ENCODE measurements around the gene ZFYVE1. TPM values are rescaled to one million over a fixed set of nuclear protein-coding genes. Genes with fewer than 3 reads are reported as not detected.

ZFYVE1 gene
- total RNA-seq, 2 donors from 2014 or later, result 6.5 to 16.8 TPM

DNA sequence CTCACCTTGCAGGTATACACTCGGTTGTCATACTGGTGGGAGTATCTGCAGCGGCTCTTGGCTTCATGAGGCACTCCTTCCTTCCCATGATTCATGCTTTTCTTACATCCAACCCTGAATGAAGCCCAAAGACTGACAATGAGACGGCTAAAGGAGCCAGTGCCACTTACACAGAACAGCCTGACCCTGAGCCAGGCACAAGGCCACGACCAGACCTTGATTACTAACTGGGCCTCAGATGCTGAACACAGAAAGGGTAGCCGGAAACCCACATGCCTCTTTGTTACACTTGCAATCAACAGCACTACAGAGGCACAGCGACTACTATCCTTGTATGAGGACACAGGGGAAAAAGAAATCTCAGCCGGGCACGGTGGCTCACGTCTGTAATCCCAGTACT lies 48.0 kb downstream of the ZFYVE1 start:
- 85 to 93% methylated on average over 5 to 9 of the region's 9 CpGs for WGBS, 2 donors
- no peak overlapping the region for H3K4me3 ChIP-seq
- no peak overlapping the region for H3K27ac ChIP-seq
- H3K36me3 ChIP-seq (replicated peaks in 1 of 2; ENCODE audit: insufficient read depth in 1 of 2, low read depth in 2 of 2), result peaks cover 4 to 20% of the 10 kb centered on the region in 2 donors
- ATAC-seq (no peak), DNase-seq (no peak)
- intact Hi-C loops (cut with DNase I), result no loop called here
- H3K4me1 ChIP-seq, result peaks cover 12% of the 10 kb centered on the region
- no peaks in the 10 kb centered on the region for H3K9me3 ChIP-seq
- H3K27me3 ChIP-seq, result no peaks in the 10 kb centered on the region
- no peak for TF ChIP-seq POLR2A (IDR thresholded peaks at IDR 0.05)
- TF ChIP-seq, protein P1, sequence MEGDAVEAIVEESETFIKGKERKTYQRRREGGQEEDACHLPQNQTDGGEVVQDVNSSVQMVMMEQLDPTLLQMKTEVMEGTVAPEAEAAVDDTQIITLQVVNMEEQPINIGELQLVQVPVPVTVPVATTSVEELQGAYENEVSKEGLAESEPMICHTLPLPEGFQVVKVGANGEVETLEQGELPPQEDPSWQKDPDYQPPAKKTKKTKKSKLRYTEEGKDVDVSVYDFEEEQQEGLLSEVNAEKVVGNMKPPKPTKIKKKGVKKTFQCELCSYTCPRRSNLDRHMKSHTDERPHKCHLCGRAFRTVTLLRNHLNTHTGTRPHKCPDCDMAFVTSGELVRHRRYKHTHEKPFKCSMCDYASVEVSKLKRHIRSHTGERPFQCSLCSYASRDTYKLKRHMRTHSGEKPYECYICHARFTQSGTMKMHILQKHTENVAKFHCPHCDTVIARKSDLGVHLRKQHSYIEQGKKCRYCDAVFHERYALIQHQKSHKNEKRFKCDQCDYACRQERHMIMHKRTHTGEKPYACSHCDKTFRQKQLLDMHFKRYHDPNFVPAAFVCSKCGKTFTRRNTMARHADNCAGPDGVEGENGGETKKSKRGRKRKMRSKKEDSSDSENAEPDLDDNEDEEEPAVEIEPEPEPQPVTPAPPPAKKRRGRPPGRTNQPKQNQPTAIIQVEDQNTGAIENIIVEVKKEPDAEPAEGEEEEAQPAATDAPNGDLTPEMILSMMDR (IDR thresholded peaks at IDR 0.05), result no peak

DNA sequence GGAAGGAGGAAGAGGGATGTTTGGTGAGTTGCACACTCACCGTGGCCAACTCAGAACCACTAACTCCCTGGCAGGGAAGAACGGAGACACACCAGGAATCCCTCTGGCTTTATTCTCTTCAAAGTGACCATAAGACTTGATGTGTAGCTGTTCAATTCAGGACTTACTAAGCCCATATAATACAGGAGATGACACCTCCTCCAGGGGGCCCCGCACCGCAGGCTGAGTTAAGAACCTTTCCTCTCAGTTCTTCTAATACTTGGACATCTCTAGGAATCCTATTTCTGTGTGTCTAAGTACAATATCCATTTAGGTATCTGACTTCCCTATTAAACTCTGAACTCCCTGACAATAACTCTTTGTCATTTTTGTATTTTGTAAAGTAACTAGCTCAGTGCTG lies 51.1 kb downstream of the ZFYVE1 start:
- H3K4me1 ChIP-seq, result no peaks in the 10 kb centered on the region
- H3K4me3 ChIP-seq, result no peak overlapping the region
- no peak for ATAC-seq
- no peaks in the 10 kb centered on the region for H3K27me3 ChIP-seq
- intact Hi-C loops (cut with DNase I), result no loop called here
- 93 to 100% methylated on average over 4 of the region's 4 CpGs for WGBS, 2 donors
- H3K36me3 ChIP-seq (replicated peaks in 1 of 2; ENCODE audit: insufficient read depth in 1 of 2, low read depth in 2 of 2), result peaks cover 6 to 25% of the 10 kb centered on the region in 2 donors
- H3K27ac ChIP-seq, result no peak overlapping the region
- H3K9me3 ChIP-seq, result no peaks in the 10 kb centered on the region
- TF ChIP-seq, protein P1 (IDR thresholded peaks at IDR 0.05), result no peak
- no peak for TF ChIP-seq POLR2A (IDR thresholded peaks at IDR 0.05)
- DNase-seq, result peak in 1 of 4 donors; percentile 14

DNA sequence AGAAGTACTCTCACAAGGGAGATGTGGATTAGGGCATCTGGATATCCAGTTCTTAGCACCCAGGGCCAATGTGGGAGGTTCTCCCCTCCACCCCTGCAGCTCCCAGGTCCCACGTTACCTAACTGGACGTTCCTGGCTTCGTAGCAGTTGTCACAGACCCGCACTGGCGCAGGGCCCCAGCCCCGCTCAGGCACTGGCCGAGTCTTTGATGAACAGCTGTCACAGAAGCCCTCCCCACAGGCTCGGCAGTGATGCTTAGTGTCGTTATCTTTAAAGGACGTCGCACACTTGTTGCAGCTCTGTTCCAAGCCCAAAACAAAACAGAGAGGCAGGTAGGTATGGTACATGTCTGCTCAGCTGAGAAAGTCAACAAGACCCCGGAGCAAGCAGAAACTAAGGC lies 52.2 kb downstream of the ZFYVE1 start:
- TF ChIP-seq POLR2A (IDR thresholded peaks at IDR 0.05), result no peak
- TF ChIP-seq, protein P1 (IDR thresholded peaks at IDR 0.05), result no peak
- no peaks in the 10 kb centered on the region for H3K27me3 ChIP-seq
- WGBS, 2 donors, result 93 to 95% methylated on average over 6 to 12 of the region's 12 CpGs
- H3K36me3 ChIP-seq (replicated peaks in 1 of 2; ENCODE audit: insufficient read depth in 1 of 2, low read depth in 2 of 2), result peaks cover 6 to 30% of the 10 kb centered on the region in 2 donors
- no peaks in the 10 kb centered on the region for H3K4me1 ChIP-seq
- intact Hi-C loops (cut with DNase I), result no loop called here
- no peaks in the 10 kb centered on the region for H3K9me3 ChIP-seq
- H3K27ac ChIP-seq, result no peak overlapping the region
- H3K4me3 ChIP-seq, result no peak overlapping the region
- DNase-seq (no peak), ATAC-seq (no peak)

DNA sequence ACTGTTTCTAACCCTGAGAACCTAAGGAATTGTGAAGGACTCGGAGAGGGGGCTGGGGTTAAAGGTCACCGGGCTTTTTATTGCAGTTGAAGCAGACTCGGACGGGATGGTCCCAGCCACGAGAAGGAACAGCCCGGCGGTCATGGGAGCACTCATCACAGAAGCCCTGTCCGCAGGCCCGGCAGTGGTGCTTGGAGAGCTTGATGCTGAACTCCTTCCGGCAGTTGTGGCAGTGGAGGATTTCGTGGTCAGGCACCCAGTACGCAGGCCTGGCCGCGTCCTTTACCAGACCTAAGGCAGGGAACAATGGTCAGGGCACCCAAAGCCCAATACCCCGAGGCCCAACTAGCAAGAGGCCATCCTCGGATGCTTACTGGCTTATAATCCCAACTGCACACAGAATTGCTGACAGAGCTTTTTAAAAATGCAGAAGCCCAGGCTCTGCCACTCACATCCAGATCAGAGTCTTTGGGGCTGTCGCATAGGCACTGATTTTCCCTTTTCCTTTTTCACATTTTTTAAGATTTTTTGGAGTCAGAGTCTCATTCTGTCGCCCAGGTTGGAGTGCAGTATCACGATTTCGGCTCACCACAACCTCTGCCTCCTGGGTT lies 56.0 kb downstream of the ZFYVE1 start:
- no peak for DNase-seq
- Histone ChIP-seq H3K9me3 (no peaks in the 10 kb centered on the region), H3K4me1 (no peaks in the 10 kb centered on the region), H3K27ac (no peak overlapping the region), H3K4me3 (no peak overlapping the region), H3K36me3 (replicated peaks in 1 of 2; ENCODE audit: insufficient read depth in 1 of 2, low read depth in 2 of 2) (peaks cover 6 to 28% of the 10 kb centered on the region in 2 donors), H3K27me3 (no peaks in the 10 kb centered on the region)
- ATAC-seq, result no peak
- no peak for TF ChIP-seq POLR2A (IDR thresholded peaks at IDR 0.05)
- TF ChIP-seq, protein P1 (IDR thresholded peaks at IDR 0.05), result no peak
- WGBS, 2 donors, result 92 to 98% methylated on average over 19 to 20 of the region's 20 CpGs
- intact Hi-C loops (cut with DNase I), result no loop called here

DNA sequence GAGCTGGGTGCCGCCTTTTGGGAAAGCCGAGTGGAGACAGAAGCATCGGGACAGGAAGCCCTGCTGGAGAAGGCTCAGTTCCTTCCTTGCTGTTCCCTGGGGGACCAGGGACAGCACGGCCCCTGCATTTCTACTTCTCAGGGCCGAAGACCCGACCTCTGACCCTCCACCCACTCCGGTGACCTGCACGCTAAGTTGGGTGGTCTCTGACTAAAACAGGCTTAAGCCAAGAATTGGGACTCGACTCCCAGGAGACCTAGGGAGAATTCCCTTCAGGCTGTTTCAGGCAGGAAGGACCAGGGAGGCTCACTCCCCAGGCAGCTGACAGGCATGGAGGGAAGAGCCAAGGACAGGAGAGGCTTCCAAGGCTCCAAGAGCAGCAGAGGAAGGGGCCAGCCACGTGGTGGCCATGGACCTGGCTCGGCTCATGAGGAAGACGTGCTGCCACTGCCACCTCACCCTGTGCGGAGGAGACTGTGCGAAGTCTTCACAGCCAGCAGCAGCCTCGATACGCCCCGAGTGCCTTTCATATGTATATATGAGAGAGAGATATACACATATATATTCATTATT lies 56.8 kb downstream of the ZFYVE1 start:
- ATAC-seq (no peak), DNase-seq (no peak)
- H3K4me3 ChIP-seq, result no peak overlapping the region
- no peaks in the 10 kb centered on the region for H3K9me3 ChIP-seq
- H3K4me1 ChIP-seq, result no peaks in the 10 kb centered on the region
- peaks cover 4 to 22% of the 10 kb centered on the region in 2 donors for H3K36me3 ChIP-seq (replicated peaks in 1 of 2; ENCODE audit: insufficient read depth in 1 of 2, low read depth in 2 of 2)
- TF ChIP-seq, protein P1 (IDR thresholded peaks at IDR 0.05), result no peak
- TF ChIP-seq POLR2A (IDR thresholded peaks at IDR 0.05), result no peak
- no peak overlapping the region for H3K27ac ChIP-seq
- 93 to 96% methylated on average over 14 to 17 of the region's 17 CpGs for WGBS, 2 donors
- intact Hi-C loops (cut with DNase I), result no loop called here
- H3K27me3 ChIP-seq, result no peaks in the 10 kb centered on the region
